ENCODE data around the gene ATP2A2.

ATP2A2 gene

GRCh38 chr12:110262442-110263388, 18.3 kb upstream of the ATP2A2 start:
- DNase-seq, result no peak

DNA sequence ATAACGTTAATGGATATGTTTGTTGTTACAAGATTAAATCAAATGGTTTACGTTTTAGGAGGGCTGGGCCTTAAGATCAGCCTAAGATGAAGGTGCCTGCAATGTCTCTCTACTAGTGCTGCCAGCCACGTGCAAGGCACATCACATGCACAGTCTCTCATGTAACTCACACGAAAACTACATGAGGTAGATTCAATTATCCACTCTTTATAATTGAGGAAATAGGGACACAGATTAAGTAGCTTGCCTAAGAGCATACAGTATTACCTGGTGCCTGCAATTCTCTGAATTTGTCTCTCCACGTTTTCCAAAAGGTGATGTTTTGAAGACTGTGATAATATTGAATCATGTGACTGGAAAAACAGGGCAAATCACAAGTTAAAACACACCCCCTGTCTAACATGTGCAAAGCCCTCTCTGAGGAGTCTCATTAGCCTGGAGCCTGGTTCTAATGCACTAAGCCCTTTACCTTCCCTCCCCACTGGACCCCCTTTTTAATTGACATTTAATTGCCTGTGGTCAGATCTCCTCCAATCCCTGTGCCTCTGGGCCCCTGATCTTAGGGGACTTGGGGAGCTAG, 14.6 kb upstream of the ATP2A2 start:
- no peak for DNase-seq

DNA sequence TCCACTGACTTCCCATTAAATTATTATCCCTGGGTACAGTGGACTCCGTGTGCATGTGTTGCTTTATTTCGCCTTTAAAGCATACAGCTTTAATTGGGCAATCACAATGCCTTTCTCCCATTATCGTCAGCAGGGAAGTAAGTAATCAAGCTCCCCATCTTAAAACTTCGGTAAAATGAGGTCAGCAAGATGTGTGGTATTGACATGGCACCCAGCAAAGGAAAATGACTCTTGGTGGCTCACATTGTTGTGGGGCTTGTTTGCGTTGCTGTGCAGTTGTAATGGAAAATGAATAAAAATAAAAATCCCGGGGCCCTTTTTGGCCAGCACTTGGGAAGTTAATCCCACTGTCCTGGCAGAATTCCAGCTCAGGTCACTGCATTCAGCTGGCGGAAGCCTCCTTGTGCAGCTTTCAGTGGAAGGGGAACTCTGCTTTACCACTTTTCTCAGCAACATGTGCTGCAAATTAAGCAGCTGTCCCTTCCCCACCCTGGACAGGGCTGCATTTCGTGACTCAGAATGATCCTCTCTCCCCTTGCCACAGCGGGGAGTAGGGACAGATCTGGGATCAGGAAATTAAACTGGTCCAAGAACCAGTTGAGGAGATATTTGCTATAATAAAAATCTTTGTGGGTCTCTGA, 13.9 kb upstream of the ATP2A2 start:
- no peak for DNase-seq

- DNase-seq, result no peak
These were observed 11.4 kb upstream of the ATP2A2 start for GRCh38 chr12:110269622-110270124.

GRCh38 chr12:110270125-110270962, 10.7 kb upstream of the ATP2A2 start:
- no peak for DNase-seq

GRCh38 chr12:110271015-110271414, 10.0 kb upstream of the ATP2A2 start:
- no peak for DNase-seq

DNA sequence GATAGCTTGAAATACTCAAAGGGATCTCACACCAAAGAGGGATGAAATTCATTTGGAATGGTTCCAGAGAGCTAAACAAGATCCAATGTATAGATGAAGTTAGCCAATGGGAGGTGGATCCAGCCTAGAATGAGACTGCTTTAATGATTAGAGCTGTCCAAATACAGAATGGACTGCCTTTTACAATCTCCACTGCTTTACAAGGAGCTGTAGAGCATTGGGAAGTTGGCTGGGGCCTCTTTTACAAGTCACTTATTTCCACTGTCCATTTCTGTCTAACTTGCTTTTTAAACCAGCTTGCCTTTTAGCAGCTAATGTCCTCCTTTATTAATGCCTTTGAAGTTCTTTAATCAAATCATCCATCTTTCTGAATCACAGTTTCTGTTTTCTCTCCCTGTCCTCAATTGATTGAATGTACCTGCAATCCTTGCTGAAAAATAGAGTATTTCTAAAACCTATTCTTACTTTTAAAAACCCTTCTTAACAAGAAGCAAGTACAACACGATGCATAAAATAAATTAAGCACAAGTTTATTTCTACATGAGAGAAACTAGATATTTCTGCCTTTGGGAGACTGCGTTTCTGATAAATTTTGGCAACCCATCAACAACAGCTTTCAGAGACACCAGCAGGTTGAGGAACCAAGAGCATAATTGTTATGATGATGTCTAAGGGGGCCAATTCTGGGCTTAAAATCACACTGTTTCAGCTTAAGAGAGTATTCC, 3.4 kb upstream of the ATP2A2 start:
- DNase-seq, result no peak

DNA sequence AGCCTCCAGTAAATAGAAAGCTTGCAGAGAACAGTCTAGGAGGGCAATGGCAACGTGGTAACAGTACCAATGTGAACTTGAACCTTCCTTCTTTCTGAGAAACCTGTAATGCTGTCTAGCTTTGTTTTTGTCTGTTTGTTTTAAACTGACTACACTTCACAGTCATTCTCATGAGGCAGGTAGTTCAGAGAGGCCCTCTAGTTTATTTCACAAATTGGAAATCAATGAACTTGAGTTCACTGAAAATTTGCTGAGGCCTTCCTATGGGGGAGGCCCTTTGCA, 2.9 kb upstream of the ATP2A2 start:
- DNase-seq, result no peak

DNA sequence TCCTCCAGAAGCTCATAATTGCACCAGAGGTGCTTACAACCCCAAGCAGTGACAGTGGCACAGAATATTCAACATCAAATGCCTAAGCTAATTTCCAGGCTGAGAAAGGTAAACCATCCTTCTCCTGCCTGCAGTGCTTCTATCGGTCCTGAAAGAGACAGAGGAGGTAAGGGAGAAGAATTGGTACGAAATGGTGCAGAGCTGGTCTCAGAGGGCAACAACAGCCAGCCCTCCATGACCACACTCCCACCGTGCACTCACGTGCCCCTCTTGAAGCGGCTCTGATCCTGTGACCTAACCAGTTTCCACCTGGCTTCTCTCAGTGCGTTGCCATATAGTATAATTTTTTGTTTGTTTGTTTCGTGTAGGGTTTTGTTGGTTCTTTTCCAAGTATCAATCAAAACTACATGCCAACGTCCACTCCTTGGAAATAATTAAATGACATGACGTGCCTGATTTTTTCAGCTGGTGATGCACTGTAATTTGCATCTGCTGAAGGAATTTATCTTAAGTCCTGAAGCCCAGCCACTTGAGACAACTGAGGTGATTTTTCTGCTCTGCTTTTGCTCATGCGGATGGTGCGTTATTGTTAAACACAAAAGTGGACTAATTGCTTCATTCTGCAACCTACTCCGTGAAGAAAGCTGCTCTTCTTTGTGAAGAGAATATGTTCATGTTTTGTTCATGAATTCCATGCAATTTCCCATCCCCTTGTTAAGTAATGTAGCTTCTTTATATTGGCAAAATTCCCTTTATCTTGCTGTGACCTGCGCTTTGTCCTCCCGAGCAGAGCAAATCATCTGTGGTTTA, 1.3 kb upstream of the ATP2A2 start:
- no peak for DNase-seq

- DNase-seq, result peak in 1 of 2 experiments; percentile 65
These were observed 662 bp upstream of the ATP2A2 start for GRCh38 chr12:110280392-110280778.

DNA sequence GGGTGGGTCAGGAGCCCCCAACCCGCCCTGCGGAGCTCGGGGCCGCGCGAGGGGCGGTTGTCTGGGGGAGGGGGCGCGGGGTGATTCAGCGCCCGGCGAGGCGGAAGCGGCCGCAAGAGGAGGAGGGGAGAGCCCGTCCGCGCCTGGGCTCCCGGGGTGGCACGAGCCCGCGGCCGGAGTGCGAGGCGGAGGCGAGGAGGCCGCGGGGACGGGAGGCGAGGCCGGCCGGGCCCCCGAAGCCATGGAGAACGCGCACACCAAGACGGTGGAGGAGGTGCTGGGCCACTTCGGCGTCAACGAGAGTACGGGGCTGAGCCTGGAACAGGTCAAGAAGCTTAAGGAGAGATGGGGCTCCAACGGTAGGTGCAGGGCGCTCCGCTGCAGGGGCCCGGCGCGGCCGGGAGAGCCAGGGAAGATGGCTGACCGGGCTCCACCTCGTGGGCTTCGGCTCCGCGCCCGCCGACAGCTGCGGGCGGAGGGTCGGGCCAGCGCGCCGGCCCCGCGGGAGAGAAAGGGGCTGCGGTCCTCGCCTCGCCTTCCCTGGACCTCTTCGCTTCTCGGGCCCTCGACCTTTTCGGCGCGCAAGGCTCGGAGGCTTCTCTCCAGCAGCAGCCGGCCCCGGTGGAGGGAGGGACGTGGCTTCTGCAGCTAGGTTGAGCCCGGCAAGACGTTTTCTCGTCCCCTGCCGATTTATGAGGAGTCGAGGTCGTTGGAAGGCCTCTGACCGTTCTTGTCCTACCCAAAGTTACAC, 677 bp downstream of the ATP2A2 start:
- DNase-seq, result no peak

GRCh38 chr12:110282300-110282860, 1.3 kb downstream of the ATP2A2 start:
- DNase-seq, result no peak

GRCh38 chr12:110282956-110283817, 2.1 kb downstream of the ATP2A2 start:
- DNase-seq, result no peak

- DNase-seq, result no peak
These were observed 3.5 kb downstream of the ATP2A2 start for GRCh38 chr12:110284597-110284996.

DNA sequence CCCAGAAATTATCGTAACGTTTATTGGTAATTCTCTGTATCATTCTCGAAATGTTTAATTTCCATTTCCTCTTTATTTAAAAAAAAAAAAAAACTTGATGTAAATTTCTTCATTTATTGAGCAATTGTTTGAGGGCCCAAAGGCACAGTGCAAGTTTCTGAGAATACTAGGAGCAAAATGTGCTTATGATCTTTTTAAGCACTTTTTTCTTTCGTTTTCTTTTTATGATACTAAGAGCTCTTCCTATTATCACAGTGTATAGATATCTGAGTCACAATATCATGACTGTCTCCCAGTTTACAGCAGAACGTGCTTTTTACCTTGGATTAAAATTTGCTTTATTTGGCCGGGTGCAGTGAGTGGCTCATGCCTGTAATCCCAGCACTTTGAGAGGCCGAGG, 5.6 kb downstream of the ATP2A2 start:
- DNase-seq, result no peak

DNA sequence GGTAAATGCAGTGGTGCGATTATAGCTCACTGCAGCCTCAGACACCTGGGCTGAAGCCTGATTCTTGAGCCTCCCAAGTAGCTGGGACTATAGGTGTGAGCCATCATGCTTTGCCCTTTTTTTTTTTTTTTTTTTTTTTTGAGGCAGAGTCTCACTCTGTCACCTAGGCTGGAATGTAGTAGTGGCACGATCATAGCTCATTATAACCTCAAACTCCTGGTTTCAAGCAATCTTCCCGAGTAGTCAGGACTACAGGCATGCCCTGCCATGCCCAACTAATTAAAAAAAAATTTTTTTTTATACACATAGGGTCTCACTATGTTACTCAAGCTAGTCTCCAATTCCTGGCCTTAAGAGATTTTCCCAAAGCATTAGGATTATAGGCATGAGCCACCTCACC, 6.9 kb downstream of the ATP2A2 start:
- no peak for DNase-seq

DNA sequence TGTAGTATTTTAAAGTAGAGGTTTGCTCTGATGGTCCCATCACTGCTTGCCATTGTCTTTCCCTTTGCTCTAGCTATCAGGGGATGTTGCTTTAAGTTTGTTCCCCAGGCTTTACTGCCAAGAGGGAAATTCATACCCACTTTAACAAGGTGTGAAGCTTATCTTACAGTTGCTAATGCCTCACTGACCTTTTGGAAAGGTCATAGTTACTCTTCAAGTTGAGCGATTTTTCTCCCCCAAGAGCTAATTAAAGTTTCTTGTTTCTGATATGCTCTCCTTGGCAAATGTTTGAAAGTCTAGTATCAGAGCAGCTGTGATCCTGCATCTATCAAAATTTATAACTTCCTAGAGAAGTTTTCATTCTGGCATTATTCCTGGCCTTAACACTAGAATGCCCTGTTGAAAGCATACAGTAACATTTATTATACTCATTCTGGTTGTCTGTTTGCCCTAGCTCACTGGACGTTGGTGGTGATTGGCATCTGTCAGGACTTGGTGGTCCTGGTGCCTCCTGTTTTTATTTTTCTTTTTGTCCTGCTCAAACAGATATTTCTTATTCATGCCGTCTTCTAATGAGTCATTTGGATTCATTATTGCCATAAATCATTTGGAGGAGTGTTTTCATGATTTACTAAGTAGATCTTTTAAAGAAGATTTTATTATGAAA, 8.1 kb downstream of the ATP2A2 start:
- no peak for DNase-seq

GRCh38 chr12:110289711-110290078, 8.6 kb downstream of the ATP2A2 start:
- no peak for DNase-seq
